8988T (cell line): ENCODE data around the gene PTPRF.
"Not testable (repeated sequence)": the region's sequence is repeated elsewhere in the genome, so short reads cannot be mapped to it uniquely, and the experiment has no call there.

Source experiments
- DNase-seq: peaks from one replicate; pipeline ENCODE4 v3.0.0; 2011

The PTPRF gene

DNA sequence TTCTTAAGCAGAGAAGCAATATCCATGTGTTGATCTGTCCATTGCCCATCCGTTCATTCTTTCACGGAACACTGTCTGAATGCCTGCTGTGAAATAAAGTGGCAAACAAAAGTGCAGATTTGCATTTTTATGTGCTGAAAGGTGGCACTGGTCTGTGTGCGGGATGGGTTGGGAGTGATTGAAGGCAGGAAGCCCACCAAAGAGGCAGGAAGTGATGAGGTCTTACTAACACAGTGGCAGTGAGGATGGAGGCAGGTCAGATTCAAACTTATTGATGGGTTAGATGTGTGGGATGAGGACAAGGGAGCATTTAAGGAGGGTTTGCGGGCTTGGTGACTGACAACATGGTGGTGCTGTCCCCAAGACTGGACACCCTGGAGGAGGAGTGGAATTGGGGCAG lies 8.3 kb downstream of the PTPRF start:
- DNase-seq = no peak

DNA sequence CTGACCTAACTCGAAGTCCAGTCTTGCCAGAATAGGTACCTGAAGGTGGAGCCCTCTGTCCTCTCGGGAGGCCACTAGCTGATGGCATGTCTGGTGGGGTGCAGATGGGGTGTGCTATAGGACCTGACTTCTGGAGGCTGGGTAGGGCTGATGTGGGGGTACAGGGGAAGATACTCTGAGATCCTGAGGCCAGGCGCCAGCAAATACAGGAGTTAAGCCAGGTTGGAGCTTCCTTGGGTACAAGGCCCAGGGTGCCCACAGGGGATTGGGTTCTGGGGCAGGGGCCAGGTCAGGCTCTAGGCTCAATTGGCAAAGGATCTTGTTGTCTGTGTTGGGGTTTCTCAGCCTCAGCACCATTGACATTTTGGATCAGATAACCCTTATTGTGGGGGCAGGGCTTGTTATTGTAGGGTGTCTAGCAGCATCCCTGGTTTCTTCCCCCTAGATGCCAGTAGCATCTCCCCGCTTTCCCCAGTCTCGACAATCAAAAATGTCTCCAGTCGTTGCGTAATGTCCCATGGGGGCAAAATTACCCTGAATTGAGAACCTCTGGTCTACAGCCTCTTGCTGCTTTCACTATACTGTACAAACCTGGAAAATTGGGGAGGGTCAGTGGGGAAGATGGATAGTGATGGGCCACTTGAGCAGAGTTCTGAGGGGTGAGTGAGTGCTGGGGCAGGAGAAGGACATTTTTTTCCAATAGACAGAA lies 9.2 kb downstream of the PTPRF start:
- DNase-seq = no peak

DNA sequence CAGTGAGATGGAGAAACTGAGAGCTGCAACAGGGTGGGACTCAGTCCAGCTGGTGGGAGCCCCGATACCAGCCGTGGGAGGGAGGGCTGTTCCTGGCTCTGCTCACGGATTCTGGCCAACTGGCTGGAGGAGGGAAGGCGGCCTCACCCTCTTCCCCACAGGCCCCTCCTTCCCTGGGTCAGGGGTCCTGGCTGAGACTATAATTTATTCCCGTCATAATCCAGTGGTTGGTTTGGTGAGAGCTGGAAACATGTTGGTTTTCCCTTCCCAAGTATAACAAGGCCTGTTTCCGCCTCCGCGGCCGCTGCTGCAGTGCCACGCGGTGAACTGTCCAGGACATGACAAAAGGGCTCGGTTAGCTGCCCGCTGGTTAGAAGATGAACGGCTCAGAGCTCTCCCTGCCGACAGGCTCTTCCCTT lies 10.0 kb downstream of the PTPRF start:
- DNase-seq = no peak

DNA sequence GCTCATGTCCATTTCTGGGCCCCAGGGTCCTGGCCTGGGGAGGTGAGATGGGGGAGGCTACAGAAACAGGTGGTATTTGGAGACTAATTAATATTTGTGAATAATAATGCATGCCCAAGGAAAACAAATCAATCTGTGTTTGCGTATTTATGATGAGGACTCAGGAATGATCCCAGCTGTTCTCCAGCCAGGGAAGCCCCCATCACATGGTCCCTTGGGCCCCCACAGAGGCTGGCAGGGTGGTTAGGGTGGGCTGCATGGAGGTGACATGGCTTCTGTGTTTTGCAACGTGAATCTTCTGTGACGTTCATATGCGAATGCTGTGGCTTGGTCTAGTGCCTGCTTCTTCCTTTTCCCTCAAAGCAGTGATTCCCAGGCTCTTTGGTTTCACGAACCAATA lies 10.5 kb downstream of the PTPRF start:
- DNase-seq = no peak

DNA sequence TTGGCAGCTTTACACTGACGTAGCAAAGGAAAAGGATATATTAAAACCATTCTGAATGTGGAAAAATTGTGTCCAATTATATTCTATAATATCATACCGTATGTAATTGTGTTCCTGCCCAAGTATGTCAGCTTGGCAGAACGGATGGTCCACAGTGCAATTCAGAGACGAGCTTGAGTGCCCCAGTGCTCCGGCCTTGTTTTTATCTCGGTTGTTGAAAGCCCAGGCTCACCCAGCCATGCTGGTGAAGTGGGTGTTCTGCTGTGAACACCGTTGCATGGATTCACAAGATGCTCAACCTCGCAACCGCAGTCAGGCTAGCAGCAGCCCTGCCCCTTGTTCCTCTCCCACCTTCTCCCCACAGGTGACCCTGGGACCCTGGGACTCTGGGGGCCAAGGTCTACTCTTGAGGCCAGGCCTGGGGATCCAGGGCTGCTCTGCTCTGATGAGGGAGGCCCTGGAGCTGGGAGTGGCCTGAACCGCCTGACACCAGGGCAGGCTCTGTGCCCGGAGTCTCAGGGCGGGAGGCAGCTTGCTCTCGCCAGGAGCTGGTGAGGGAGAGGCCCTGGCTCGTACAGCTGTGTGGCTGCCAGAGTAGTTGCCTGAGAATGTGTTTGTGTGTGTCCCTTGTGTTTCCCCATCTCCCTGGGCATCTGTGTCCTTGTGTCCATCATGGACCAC lies 11.2 kb downstream of the PTPRF start:
- DNase-seq = no peak

DNA sequence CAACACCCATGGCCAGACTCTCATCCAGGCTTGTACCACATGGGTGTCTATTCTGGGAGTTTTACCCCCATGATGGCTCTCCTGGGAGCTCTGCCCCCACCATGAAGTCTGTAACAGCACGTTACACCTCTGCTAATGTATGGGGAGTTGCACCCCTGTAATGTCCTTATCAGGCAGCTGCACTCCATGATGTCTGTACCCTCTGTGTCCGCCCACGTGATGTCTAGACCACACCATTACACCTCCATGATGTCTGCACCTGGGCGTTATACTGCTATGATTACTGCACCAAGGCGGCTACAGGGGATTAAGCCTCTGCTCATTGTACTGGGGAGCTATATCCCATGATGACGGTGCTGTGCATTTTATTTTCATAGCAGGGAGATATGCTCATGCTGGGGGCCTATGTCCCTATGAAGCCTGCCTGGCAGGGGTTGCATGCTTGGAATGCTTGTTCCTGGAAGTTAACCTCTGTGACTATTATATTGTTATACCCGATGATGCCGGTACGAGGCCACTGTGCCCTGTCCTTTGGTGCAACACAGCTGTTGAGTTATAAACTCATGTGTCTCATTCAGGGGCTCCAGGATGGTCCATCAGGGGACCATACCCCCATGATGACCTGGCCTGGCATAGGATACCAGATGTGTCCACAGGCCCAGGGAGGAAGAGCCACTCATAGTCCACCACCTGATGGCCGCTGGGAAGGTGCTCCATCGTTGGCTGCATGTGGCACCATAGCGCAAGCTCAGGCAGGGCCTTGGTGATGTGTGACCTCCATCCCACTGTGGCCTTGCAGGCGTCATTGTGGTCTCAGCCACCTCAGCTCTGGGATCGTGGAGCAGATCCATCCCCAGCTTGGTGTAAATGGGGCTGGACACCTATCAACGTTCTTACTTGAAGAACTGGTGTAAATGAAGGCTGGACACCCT lies 12.1 kb downstream of the PTPRF start:
- no peak for DNase-seq

DNA sequence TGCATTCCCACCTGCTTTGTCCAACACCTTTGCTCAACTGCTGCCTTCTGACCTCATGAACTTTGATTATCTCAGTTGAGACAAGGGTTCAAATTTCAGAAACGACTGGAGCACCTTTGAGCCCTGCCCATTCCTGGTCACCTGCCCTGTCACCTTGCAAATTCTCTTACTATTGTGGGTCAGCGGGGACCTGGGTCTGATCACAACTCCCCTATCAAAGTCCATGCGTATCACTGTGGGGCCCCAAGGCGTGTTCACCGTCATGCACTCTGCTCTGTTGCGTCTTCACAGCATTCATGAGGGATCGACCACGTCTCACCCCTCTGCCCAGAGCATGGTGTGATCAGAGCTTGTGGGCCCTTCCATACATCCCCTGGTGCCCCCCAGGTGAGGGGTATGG lies 12.9 kb downstream of the PTPRF start:
- no peak for DNase-seq

DNA sequence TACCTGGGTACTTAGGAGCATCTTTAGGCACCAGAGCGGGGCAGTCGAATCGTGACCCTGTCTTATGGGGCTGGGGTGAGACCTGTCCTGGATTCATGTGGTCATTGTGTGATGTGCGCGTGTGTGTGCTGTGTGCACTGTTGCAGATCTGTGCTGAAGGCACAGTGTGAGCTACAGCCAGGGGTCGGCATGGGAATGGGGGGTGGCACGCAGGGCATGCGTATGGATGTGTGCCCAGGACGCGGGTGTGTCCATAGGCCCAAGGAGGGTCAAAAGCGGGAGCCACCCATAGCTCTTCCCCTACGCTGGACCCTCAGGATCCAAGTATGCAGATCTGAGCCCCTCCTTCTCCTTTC lies 14.6 kb downstream of the PTPRF start:
- no peak for DNase-seq

DNA sequence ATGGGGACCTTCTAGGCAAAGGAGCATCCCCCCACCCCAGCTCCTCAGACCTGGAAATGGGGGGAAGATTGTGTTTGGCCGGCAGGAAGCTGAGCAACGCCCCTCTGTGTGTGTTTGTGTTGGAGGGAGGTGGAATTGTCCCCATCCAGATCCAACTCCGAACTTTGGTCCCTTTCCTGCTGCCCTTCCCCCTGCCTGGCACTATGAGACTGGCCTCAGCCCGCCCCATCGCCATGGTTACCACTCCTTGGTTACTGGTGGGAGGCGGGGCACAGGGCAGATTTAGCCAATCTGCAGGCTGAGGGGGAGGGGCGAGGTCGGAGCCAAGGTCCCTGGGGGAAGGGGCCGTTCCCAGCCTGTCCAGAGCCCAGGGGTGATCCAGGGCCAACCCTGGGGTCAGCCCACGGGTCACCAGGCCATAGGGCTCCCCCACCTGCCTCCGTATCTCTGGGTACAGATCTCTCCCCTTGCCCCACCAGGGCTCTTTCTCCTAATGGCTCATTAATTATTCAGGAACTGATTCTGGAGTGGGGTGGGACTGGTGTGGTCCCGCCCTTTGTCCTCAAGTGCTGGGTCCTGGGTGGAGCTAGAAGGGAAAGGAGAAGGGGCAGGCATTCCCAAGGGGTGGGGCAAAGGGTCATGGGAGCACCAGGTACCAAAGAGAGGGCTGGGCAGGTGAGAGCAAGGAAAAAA lies 15.2 kb downstream of the PTPRF start:
- DNase-seq = peak; percentile 76

DNA sequence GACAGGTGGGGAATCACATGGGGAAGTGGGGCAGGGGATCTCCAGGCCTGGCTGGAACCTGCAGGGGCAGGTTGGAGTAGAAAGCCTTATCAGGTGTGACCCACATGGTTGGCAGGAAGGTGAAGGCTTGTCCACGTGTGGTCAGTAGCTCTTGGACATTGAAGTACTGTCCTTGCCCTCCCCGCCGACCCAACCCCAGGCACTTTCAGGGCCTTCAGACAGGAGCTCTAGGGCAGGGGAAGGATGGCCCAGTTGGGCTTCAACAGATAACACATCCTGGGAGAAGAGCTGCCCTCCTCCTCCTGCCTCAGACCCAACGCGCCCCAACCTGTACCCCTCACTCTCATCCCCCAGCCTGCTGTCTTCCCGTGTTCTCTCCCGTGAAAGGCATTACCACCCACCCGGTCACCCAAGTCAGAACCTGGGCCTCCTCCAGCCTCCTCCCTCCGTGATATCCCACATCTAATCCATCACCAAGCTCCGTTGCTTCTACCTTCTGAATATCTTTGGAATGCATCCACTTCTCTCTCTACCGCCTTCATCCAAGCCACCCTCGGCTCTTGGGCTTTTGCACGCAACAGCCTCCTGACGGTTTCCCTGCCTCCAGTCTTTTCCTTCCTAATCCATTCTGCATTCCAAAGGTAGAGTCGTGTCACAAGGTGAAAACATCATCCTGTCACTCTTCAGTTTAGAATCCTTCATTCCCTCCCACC lies 15.9 kb downstream of the PTPRF start:
- DNase-seq = no peak

DNA sequence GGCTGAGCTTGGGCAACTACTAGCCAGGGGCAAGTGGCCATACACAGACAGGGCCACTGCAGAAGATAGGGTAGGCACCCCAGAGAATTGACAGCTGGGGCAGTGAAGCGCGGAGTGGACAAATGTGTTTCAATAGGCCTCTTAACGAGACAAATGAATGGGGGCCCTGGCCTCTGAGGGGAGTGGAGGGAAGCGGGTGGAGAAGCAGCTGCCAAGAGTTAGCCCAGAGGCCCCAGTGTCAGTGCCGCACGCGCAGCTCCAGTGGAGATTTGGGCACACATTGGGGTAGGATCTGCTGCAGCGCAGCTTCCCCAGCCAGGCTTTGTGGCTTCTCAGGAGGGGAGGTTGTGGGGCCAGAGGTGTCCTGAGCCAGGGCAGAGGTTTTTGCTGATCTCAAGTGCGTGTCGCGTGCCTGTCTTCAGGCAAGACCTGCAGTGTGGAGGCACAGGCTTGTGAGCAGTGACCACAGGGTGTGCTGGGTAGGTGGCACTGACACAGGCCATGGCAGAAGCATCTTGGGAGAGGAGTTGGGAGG lies 16.9 kb downstream of the PTPRF start:
- no peak for DNase-seq

DNA sequence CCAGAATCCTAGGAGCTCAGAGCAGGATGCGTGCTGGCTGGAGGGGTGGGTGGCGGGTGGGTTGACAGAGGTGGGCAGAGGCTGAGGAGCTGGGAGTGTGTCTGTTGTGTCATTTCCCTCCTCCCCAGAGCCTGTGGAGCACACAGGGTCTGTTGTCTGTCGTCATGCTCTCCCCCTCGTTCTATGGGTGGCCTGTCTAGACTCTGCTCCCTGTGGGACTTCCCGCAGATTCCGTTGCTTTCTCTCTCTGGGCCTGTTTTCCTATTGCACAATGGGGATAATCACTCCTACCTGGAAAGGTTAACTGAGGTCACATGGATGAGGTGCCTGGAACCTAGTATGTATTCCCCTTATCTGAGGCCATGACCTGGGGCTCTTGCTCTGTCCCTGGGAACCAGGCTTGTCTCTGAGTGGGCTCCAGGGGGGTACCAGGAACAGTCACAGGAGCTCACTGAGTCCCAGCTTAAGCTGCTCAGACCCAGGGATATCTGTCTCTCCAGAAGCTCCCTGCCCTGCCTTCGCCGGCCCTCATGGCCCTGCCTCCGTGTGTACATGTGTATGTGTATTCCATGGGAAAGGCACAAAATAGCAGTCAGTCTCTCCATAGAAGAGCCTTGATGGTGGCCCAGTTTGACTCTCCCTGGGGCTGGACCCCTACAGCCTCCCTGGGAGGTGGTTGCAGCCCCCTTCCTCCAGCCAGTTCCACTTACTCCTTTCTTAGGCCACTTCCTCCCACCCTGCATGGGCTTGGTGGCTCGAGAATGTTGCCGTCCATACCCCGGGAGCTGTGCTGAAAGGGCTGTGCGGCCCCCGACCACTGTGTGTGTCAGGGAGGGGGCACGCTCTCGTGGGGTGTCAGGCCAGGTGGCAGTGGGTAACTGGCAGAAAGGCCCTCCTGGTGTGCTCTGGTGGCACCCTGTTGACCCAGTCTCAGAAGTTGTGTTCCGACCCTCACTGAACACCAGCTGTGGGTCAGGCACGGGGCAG lies 17.9 kb downstream of the PTPRF start:
- no peak for DNase-seq

DNA sequence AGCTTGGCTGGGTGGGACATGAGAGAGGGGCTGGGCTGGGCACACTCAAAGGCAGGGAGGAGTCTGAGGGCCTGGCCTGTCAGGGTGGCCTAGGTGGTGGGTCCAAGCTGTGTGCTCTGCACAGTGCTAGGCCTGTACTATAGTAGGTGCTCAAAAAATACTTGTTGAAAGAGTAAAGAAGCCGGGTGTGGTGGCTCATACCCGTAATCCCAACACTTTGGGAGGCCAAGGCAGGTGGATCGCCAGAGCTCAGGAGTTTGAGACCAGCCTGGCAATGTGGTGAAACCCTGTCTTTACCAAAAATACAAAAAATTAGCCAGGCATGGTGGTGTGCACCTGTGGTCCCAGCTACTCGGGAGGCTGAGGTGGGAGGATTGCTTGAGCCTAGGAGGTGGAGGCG lies 18.7 kb downstream of the PTPRF start:
- not testable (repeated sequence) for DNase-seq

DNA sequence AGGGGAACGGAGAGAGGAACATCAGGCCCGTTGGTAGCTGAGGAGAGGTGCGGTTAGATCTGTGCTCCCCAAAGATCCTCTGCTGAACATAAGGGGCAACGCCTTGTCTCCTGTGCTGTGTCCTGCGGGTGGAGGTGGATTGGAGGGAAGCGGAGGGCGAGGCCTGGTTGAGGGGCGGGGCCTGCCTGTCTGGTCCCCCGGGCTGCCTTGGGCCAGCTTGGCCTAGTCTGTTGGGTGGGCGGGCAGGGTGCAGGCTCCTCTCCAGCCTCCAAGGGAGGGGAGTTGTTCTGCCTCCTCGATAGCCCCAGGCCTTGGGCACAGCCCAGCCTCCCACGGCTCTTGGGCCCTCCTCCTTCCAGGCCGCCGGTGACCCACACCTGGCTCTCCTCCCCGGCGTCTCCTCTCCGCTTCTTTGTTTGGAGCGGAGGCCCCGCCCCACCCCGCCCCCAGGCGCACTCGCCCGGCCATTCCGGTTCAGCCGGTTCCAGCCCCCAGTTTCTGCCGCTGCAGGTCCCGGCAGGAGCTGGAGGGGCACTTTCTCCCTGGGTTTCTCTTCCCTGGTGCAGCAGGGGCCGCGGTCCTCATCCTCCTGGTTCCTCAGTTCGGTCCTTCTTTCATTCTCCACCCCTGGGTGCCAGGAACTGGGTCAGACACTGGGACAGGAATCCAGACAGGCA lies 19.4 kb downstream of the PTPRF start:
- DNase-seq = no peak

DNA sequence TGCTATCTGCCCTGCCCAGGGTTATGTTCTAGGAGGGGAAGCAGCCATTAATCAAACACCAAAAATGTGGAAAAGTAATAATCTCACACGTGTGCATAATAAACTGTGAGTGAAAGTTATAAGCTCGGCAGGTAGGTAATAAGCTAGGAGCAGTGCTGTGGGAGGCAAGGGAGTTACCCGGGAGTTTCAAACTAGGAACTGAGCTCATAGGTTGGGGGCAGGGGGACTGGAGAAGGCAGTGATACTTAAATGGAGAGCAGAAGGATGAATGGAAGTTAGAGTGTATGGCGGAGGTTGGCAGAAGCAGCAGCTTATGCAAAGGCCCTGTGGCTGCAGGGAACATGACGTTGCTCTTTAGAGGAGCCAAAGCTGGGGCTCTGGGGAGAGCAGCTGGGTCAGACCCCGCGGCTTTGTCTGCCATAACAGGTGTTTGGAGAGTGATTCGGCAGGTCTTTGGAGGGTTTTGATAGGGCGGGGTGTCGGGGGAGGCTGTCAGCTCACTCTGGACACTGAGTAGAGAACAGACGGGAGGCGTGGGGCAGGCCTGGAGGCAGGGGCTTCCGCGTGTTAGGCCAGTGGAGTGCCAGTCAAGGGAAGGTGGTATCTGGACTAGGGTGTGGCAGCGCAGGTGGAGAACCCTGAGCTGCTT lies 20.0 kb downstream of the PTPRF start:
- no peak for DNase-seq

DNA sequence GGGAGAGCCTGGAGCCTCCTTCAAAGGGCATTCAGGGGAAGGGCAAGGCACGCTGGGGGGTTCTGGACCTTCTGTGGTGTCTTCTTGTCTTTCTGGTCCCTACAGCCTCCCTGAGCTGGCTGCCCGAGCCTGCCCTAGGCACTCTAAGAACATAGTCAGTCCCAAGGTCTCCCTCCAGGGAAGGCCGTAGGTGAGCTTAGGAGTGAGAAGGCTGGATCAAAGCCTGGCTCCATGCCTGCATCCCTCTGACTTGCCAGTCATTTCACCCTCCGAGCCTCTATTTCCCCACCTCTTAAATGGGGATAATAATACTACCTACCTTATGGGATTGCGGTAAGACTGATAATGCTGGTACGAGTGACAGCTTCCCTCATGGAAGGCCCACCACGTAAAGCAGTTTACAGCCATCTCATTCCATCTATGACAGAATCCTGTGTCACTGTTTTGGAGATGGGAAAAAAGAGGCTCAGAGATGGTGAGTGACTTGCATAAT lies 20.8 kb downstream of the PTPRF start:
- no peak for DNase-seq

DNA sequence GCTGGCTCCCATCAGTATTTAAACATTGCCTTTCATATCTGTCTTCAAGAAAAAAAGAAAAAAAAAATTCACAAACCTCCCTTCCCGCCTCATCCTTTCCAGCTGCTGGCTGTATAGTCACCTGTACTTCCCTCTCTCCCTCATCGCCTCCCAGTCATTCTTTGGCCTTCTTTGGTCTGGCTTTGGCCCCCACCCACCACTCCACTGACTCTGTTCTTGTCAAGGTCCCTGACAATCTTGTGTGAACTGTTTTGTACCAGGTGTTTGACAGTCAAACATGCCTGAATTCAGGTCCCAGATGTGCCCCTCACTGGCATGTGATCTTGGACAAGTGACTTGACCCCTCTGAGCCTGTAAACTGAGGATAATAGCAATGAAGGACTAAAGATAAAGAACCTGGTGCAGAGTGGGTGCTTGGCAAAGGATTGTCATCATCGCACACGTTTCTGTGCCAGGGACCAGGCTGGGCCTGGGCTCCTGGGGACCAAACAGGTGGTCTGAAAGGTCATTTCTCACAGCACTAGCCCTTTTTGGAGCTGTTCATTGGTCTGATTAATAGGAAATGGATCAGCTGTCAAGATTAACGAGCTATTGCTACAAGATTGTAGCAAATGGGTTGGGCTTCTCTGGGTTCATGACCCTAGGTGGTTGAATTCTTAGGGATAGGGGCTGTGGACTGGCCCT lies 21.5 kb downstream of the PTPRF start:
- no peak for DNase-seq

DNA sequence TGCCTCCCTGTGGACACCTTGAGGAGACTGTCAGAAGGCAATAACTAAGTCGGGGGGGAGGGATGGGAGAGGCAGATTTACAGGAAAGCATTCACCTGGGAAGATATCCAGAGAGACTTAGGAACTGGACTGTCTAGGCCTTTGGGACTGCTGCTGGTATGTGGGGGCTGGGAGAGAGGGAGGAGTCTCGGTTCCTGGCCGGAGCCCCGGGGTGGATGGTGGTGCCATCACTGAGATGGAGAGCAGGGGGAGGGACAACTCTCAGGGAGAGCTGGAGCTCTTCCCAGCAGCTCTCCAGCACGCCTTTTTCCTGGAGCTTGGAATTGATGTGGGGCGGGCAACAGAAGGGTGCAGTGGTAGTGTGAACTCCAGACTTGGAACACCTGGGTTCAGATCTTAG lies 22.1 kb downstream of the PTPRF start:
- no peak for DNase-seq

DNA sequence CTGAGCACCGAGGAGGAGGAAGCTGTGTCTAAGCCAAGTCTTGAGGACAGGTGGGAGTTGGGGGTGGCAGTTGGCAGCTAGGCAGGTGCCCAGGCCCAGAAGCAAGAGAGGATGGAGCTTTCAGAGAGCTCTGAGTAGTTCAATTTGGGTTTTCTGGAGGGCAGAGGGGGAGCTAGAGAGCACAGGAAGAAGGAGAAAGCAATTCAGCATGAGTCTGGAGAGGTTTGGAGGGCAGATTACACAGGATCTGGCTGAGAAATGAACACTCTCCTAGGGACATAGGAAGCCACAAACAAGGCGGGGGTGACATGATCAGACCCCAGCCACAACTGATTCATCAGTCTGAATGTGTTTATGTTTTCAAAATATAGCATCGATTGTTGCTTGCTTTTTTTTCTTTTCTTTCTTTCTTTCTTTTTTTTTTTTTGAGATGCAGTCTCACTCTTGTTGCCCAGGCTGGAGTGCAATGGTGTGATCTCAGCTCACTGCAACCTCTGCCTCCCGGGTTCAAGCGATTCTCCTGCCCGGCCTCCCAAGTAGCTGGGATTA lies 23.8 kb downstream of the PTPRF start:
- DNase-seq = peak; percentile 67
